GM18505 (cell line): ENCODE measurements around the gene NET1.

ENCODE experiments used
- ATAC-seq: cut with Tn5 transposase; IDR thresholded peaks from one replicate; pipeline ENCODE4 v1.9.1; 2021; ENCODE audit not compliant: unreplicated experiment
- POLR2A ChIP-seq: IDR thresholded peaks from 4 replicates; pipeline ENCODE4 v1.6.1; 2011; ENCODE audit warnings: borderline replicate concordance; ENCODE audit not compliant: insufficient read depth, insufficient read length; ENCODE audit errors: extremely low read depth

NET1 gene

DNA sequence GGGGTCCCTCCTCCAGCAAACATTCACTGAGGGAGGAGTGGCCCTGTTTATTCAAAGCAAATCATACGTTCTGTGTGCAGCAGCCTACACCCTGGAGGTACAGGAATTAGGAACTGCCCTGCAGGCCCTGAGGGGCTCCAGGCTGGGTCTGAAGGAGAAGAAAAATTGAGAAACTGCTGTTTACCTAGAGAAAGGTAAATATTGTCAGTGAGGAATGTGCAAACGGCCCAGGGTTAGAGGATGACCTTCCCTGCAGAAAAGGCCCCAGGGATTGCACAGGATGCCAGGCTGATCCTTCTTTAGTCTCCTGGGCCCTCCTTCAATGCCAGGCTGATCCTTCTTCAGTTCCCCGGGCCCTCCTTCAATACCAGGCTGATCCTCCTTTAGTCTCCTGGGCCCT is 81.3 kb downstream of the NET1 start:
- ATAC-seq = no peak

DNA sequence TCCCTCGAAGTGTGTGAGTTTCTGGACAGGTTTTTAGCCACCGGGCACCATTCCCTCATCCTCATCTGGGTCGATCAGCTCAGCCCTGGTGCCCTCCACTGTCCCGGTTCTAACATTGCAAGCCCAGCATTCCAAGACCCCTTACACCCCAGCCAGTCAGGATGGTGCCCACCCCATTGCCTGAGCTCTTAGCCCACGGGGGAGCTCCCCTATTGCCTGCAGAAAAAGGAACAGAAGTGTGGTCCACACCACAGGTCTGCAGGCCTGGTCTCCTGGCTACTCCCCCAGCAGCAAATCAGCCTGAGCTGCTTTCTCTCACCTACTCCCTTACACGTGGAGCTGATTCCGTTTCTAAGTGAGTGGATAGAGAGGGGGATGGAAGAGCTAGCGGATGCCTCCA is 82.3 kb downstream of the NET1 start:
- ATAC-seq = no peak
- no peak for TF ChIP-seq POLR2A

More for the DNA sequence above, 81.3 kb downstream of the NET1 start:
- no peak for TF ChIP-seq POLR2A

DNA sequence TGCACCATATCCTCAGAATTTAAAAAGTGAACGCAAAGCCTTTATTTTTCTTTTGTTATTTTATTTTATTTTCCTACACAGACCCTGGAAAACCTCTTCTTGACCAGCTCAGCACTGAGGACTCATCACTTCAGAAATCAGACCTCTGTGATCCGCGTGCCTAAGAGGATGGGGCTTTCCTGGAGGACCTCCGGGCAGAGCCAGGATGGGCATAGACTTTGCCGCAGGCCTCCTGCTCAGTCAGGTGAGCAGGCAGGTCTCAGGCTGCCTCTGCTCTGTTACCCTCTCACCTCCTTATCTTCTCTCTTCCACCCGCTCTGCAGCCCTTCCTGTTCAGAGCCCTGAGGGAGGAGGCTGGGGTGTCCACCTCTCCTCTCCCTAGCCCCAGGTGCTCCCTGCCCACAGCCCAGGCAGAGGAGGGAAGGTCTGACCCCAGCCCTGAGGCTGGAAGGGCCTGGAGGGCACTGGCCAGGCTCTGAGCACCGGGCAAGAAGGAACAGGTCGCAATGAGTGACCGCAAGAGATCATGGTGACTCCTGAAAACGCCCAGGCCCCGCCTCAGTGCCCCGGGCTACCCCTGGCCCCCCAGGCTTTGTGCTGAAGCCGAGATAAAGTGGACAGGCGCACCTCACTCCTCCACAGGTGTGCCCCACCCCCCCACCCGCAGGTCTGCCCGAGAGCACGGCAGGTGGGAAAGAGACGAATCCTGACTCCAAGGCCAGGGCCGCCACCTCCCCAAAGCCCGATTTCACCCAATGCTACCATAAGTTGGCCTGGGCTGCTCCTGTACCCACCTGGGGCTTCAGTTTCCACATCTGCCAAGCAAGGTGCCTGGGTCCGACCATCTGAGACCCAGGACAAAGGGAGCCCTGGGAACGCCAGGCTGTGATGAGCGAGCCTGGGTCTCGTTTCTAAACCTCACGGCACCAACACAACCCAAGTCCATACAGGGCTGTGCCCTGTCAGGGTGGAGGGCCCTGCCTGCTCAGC is 84.2 kb downstream of the NET1 start:
- no peak for TF ChIP-seq POLR2A
- ATAC-seq = no peak

GRCh38 chr10:5497289-5497688 is 84.9 kb downstream of the NET1 start:
- no peak for TF ChIP-seq POLR2A
- no peak for ATAC-seq

- ATAC-seq = no peak
- no peak for TF ChIP-seq POLR2A
These were observed 85.8 kb downstream of the NET1 start for GRCh38 chr10:5497948-5498730.

- no peak for TF ChIP-seq POLR2A
- no peak for ATAC-seq
These were observed 86.6 kb downstream of the NET1 start for GRCh38 chr10:5498791-5499492.

DNA sequence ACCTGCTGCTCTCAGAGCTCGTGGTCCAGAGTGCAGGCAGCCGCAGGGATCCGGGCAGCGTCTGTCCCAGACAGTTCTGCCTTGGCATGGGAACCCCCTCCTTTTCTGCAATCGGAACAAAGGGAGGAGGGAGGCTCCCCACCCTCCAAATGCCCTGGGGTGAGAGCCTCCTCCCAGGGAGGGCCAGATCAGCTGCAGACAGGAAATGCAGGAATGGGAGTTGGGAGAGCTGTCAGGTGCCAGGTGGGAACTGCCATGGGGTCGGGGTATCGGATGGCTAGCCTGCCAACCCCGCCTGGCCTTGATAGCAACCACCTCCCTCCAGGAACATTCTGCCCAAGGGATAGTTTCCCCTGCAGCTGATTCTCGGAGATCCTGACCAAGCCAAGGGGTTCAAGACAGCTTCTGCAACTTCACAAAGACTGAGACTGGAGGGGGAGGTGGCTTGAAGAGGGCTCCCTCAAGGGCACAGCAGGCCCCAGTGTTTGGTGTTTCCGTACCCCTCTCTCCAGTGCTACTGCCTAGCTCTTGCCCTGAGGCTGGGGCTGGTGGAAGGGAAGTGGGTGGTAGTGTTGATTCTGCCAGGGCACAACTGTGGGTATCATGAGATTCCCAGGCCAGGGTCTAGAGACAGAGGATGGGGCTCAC is 87.3 kb downstream of the NET1 start, which contains the start of gene CALML5:
CALML5 (minus strand) TSS at position 78 of the 648 bp plus-strand sequence. CDS start 132 bp downstream, outside the sequence.
- ATAC-seq = no peak
- no peak for TF ChIP-seq POLR2A

DNA sequence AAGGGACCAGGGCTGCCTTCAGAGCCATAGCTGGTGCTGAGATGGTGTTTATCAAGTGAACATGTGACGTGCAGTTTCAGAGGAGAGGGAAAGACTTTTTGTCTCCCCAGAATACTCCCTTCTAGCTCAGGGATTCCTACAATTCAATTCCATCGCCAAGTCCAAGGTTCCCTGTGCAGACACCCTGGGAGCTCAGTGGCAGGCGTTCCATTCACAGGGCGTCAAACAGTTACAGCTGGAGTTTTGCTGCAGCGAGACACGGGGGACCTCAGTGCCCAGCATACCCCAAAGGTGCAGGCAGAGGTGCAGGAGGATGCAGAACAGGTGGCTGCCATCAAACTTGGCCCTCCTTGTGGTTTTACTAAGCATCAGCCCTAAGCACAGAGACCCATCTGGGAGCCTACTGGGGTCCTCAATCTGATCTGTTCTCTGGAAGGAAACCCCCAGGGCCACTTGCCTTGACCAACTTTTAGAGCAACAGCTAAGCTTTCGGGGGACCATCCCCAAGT is 87.9 kb downstream of the NET1 start:
- no peak for ATAC-seq
- no peak for TF ChIP-seq POLR2A

DNA sequence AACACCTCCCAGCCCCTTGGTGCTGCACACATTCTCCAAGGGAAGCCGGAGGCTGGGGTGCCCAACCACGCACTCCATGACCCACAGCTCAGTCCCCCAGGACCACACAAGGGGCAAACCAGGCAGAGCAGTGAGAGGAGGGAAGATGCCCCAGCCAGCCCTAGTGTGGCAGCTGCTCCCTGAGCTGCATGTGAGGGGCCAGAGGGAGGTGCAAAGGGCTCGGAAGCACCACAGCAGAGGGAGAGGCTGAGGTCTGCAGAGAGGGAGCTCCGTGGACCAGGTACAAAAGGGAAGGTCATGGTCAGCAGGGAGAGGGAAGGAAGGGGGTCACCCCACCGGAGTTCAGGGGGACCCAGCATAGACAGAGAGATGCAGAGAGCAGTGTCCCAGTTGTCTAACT is 88.6 kb downstream of the NET1 start:
- ATAC-seq = no peak
- TF ChIP-seq POLR2A = no peak

DNA sequence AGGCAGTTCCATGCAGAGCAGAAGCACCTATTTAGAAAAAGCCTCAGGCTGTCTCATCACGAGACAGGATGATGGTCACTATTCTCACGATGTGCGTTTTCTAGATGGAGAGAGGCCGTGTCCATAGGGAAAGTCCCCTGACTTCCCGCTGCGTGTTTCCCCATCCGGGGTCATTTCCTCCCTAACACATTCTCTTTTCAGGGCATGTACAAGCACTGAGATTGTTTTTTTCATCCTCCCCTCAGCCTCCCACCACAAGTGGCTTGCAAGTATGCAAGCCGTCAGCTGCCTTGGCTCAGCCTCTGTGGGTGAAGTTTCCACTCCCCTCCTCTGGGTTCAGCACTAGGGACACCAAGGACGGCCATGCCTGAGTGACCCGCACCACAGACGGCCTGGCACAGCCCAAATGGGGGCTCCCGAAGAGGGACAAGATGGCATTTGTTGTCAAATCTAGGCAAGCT is 89.7 kb downstream of the NET1 start:
- no peak for TF ChIP-seq POLR2A
- no peak for ATAC-seq

- ATAC-seq = no peak
- TF ChIP-seq POLR2A = no peak
These were observed 90.5 kb downstream of the NET1 start for GRCh38 chr10:5502571-5503476.
